Left hindlimb (tissue), 1 donor: ENCODE results near the gene FGR.

ENCODE experiments used
- DNase-seq: peaks from one replicate; pipeline ENCODE4 v3.0.0-alpha.2; 2018

FGR gene

DNA sequence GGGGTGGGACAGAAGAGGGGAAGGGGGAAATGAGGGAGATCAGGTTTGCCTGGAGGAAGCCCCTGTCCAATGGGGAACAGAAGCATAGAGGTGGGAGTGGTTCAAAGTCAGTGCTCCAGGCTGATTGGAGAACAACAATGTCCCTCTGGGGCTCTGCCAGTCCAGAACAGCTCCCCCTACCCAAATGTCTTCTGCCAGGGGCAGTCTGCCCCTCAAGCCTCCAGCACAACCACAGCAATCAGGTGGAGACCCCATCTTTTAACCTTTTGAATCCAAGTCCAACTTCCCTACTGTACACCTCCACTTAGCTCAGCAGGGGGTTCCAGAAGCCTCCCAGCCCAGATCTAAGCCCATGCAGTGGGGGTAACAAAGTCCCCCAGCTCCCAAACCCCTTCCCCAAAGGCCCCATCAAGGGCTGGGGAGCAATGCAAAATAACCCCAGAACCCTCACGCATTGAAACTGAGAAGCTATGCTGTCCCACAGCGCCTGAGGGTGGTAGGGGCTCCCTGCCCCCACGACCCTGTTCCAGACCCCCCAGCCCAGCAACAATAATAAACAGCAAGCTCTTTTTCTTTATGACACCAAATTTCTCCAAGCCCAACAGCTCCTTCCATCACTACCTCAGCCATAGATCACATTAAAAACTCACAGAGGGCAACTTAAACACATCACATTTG is 34.3 kb downstream of the FGR start:
- peak; percentile 21 for DNase-seq

GRCh38 chr1:27599605-27600497 is 35.1 kb downstream of the FGR start:
- peak; percentile 29 for DNase-seq

GRCh38 chr1:27598902-27599528 is 36.0 kb downstream of the FGR start:
- DNase-seq = peak; percentile 89

GRCh38 chr1:27598295-27598687 is 36.7 kb downstream of the FGR start:
- peak; percentile 77 for DNase-seq

DNA sequence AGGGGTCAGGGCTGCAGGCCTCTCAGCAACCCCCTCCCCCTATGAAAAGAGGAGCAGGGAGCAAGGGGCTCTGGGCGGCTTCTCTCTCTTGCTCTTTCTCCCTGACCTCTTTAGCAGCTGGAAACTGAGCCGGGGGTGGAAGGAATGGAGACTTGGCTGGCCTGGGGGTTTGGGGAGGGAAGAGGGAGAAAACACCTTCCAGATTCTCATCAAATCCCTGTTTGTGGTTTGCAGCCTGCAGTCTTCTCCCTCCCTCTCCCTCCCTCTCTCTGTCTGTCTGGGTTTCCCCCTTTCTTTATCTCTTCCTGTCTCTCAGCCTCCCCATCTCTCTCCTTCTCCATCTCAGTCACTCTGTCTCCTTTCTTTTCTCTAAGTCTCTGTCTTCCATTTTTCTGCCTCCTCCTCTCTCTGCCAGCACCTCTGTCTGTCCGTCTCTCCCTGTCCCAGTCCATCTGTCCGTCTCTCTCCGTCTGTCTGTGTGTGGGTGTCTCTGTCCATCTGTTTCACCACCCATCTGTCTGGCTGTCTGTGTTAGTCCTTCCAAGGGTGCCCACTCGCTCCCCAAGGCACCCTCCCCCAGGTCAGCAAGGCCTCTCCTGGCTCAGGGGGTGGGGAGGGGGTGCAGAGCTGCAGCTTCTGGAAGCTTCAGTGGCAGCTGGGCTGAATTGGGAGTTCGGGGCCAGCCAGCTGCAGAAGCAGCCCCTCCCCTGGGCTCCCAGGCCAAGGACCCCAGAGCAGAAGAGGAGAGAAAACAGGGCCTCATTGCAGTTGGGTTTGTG is 37.3 kb downstream of the FGR start:
- peak; percentile 78 for DNase-seq

- DNase-seq = peak; percentile 35
Measured at GRCh38 chr1:27596986-27597385, 38.0 kb downstream of the FGR start.

GRCh38 chr1:27596261-27596660 is 38.7 kb downstream of the FGR start:
- DNase-seq = peak; percentile 29

- peak; percentile 26 for DNase-seq
Measured at GRCh38 chr1:27595597-27595996, 39.4 kb downstream of the FGR start.

DNA sequence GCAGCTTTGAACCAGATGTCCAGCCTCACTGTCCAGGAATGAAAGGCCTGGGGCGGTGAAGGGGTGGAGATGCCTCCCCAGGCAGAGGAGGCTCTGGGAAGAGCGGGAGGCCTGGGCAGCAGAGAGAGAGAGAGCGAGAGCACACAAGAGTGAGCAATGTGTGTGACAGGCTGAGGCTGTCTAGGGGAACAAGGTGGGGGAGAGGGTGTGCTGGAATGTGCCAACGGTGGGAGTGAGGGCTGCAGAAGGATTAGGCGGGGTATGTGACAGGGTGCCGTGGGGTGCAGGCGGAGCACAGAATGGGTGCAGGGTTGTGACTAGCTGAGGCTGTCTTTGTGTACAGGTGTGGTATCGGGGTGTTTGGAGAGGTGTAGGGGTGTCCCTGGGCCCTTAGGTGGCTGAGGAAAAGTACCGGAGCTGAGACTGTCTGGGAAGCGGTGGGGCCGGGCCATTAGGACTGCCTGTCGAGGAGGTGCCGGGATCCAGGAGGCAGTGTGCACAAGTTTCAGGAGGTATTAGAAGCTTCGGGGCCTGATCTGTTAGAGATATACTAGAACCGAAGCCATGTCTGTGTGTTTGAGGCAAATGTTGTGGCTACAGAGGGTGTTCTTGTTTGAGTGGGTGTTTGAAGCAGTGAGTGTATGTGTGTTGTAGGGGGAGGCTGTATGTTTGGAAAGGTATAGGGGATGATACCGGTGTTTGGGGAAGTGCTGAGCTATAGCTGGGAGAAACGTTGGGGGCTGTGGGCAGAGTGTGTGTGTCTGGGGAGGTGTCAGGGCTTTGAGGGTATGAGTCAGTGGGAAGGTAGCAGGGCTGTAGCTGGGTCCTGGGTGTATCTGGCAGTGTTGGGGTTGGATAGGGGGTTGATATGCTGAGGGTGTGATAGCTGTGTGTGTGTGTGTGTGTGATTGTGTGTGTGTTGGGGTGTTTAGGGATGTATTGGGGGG is 40.1 kb downstream of the FGR start:
- DNase-seq = no peak

DNA sequence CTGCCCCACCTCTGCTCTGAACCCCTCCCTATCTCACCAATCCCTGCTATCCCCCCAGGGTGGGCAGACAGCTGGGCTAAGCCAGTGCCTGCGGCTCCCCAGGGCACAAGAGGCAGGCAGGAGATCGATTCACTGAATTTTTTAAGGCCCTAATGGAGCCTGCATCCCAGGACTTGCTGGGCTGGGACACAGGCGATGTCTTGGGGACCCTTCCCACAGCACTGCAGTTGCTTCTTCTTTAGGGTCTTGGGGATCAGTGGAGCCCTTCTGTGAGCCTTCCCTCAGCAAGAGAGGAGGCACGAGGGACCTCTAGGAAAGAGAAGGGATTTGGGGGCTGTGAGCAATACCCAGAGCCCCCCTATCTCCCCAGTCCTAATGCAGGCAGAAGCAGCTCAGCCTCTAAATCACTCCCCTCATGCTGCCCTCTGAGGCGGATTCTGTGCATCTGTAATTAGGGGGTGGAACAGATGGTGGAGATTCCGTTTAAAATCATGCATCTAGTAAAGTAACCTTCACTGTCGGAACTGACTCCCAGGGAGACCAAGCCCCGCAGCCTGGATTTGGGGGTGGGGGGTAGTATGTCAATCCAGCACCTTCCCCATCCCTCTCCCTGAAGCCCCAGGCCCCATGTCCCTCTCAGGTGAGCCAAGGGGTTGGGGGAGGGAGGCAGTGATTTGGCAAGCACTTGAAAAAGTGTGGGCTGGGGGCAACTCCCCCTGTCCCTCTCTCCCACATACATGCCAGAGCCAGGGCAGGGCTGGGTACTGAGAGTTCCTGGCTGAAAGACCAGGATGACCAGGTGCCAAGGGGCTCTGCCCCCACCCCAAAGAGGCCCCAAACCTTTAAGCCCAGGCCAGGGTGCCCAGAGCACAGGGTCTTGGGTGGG is 41.1 kb downstream of the FGR start:
- no peak for DNase-seq

GRCh38 chr1:27592931-27593677 is 41.9 kb downstream of the FGR start:
- DNase-seq = no peak

GRCh38 chr1:27592232-27592930 is 42.6 kb downstream of the FGR start:
- no peak for DNase-seq

DNA sequence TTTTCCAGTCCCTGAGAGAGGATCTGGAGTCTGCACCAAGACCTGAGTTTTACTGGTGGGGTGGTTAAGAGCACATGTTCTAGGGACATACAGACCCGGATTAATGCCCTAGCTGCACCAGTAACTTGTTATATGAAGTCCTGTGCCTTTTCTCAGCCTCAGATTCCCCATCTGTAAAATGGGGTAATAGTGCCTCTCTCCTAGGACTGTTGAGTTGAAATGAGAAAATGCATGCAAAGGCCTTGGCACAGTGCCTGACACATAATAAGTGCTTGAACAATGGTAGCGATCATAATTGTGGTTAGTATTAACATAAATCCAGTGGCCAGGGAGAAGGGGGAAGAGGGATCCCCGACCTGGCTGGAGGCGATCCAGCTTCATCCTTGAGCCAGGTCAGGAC is 43.4 kb downstream of the FGR start:
- DNase-seq = no peak

GRCh38 chr1:27590917-27591508 is 44.0 kb downstream of the FGR start:
- DNase-seq = no peak

DNA sequence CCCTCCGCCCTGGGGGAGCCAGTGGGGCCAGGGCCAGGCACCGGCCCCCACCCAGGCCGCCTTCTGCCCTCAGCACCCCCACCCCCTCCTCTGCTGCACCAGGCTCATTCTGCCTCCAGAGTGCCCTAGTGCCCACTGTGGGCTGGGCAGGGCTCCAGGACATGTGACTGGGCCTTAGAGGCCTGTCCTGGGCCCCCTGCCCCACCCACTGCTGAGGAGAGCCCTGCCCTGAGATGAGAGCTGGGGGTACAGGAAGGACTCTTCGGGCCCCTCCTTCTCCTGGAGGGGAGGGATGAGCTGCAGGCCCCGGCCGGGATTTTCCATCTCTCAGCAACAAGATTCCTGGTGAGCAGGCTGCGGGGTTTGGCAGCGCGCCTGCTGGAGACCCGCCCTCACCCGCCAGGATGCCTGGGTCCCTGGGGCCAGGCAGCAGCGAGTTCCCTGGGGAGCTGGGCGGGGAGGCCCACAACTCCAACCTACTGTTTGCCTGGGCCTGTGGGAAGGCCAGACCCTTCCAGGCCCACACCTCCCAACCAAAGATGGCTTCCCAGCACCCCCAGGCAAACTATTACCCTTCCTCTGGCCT is 45.1 kb downstream of the FGR start:
- peak; percentile 81 for DNase-seq

- no peak for DNase-seq
Measured at GRCh38 chr1:27589441-27589840, 45.5 kb downstream of the FGR start.

GRCh38 chr1:27588256-27589232 is 46.4 kb downstream of the FGR start:
- no peak for DNase-seq
